ENCODE data around the gene LRP1B. TPM values are rescaled to one million over a fixed set of nuclear protein-coding genes. Genes with fewer than 3 reads are reported as not detected.

Gene LRP1B
- total RNA-seq, 1 experiment from 2014 or later = 0.52 TPM

- Mint-ChIP-seq H3K4me3 (no peak overlapping the region), H3K27ac (no peak overlapping the region), H3K36me3 (peaks cover 10% of the 10 kb centered on the region; the same call in 1 of the 2 replicates), H3K27me3 (ENCODE audit: low read depth) (no peaks in the 10 kb centered on the region), H3K4me1 (peaks cover 8% of the 10 kb centered on the region), H3K9me3 (peaks cover 12% of the 10 kb centered on the region)
- no peak for ATAC-seq
- POLR2A ChIA-PET = no interaction called here
- TF ChIP-seq MAX (CRISPR knock-in tag; IDR thresholded peaks at IDR 0.05) (no peak), USF1 (CRISPR knock-in tag; IDR thresholded peaks at IDR 0.05) (no peak), FOXP1 (CRISPR knock-in tag; IDR thresholded peaks at IDR 0.05; ENCODE audit: borderline replicate concordance) (no peak), MYBL2 (CRISPR knock-in tag; IDR thresholded peaks at IDR 0.05) (no peak), AR (CRISPR knock-in tag; IDR thresholded peaks at IDR 0.05) (no peak), ZNF512 (CRISPR knock-in tag; IDR thresholded peaks at IDR 0.05; ENCODE audit: borderline replicate concordance) (no peak), CDX4 (CRISPR knock-in tag; IDR thresholded peaks at IDR 0.05; ENCODE audit: borderline replicate concordance) (no peak), ZNF671 (CRISPR knock-in tag; IDR thresholded peaks at IDR 0.05) (no peak), IRF1 (CRISPR knock-in tag; IDR thresholded peaks at IDR 0.05) (no peak), ZNF138 (CRISPR knock-in tag; conservative IDR thresholded peaks at IDR 0.05) (no peak), ARID4B (CRISPR knock-in tag; IDR thresholded peaks at IDR 0.05; ENCODE audit: borderline replicate concordance) (no peak), CBFB (CRISPR knock-in tag; IDR thresholded peaks at IDR 0.05; ENCODE audit: low read depth) (no peak), TEAD4 (CRISPR knock-in tag; IDR thresholded peaks at IDR 0.05) (no peak), NR1H2 (CRISPR knock-in tag; IDR thresholded peaks at IDR 0.05) (no peak), STAT6 (CRISPR knock-in tag; conservative IDR thresholded peaks at IDR 0.05; ENCODE audit: low read depth) (no peak), ATF1 (CRISPR knock-in tag; IDR thresholded peaks at IDR 0.05) (no peak), NFATC4 (CRISPR knock-in tag; IDR thresholded peaks at IDR 0.05) (no peak)
- TF ChIP-seq, protein P1, sequence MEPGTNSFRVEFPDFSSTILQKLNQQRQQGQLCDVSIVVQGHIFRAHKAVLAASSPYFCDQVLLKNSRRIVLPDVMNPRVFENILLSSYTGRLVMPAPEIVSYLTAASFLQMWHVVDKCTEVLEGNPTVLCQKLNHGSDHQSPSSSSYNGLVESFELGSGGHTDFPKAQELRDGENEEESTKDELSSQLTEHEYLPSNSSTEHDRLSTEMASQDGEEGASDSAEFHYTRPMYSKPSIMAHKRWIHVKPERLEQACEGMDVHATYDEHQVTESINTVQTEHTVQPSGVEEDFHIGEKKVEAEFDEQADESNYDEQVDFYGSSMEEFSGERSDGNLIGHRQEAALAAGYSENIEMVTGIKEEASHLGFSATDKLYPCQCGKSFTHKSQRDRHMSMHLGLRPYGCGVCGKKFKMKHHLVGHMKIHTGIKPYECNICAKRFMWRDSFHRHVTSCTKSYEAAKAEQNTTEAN (CRISPR knock-in tag; IDR thresholded peaks at IDR 0.05) = no peak
- TF ChIP-seq, protein P2, sequence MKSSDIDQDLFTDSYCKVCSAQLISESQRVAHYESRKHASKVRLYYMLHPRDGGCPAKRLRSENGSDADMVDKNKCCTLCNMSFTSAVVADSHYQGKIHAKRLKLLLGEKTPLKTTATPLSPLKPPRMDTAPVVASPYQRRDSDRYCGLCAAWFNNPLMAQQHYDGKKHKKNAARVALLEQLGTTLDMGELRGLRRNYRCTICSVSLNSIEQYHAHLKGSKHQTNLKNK (CRISPR knock-in tag; IDR thresholded peaks at IDR 0.05) = no peak
- no peak for DNase-seq (ENCODE audit: low spot score)
- CTCF ChIA-PET = no interaction called here
Measured at GRCh38 chr2:141381946-141382345, 748.9 kb downstream of the LRP1B start.

Measured in WTC11 (cell line).